ENCODE results near the gene AMOTL2. TPM values are rescaled to one million over a fixed set of nuclear protein-coding genes. Genes with fewer than 3 reads are reported as not detected.

AMOTL2 gene
- total RNA-seq, 4 donors from 2014 or later, result 54.5 to 99.0 (median 59.1) TPM

- DNase-seq, result no peak
- TF ChIP-seq POLR2A (IDR thresholded peaks at IDR 0.05) (no peak), CTCF (IDR thresholded peaks at IDR 0.05) (no peak)
- H3K27me3 ChIP-seq, result no peaks in the 10 kb centered on the region
- peak overlapping the region; percentile 61 to 89 (median 72) for H3K27ac ChIP-seq
- 54 to 57% methylated on average over 7 of the region's 10 CpGs for WGBS, 2 donors
- intact Hi-C loops (cut with DNase I), result no loop called here
- no peaks in the 10 kb centered on the region for H3K9me3 ChIP-seq
- H3K4me1 ChIP-seq, result peaks cover 48 to 63% (median 51%) of the 10 kb centered on the region in 3 donors
- H3K4me3 ChIP-seq, result no peak overlapping the region
- H3K36me3 ChIP-seq, result no peaks in the 10 kb centered on the region
These were observed 47.3 kb downstream of the AMOTL2 start for GRCh38 chr3:134326760-134327593.

GRCh38 chr3:134326126-134326525, 48.1 kb downstream of the AMOTL2 start:
- peaks cover 39 to 55% (median 42%) of the 10 kb centered on the region in 3 donors for H3K4me1 ChIP-seq
- TF ChIP-seq POLR2A (IDR thresholded peaks at IDR 0.05), result no peak
- TF ChIP-seq CTCF (IDR thresholded peaks at IDR 0.05), result no peak
- no peak overlapping the region for H3K4me3 ChIP-seq
- no peaks in the 10 kb centered on the region for H3K27me3 ChIP-seq
- intact Hi-C loops (cut with DNase I), result no loop called here
- no peak for DNase-seq
- no peaks in the 10 kb centered on the region for H3K36me3 ChIP-seq
- 67 to 73% methylated on average over 2 to 3 of the region's 11 CpGs for WGBS, 2 donors
- no peaks in the 10 kb centered on the region for H3K9me3 ChIP-seq
- peak overlapping the region; percentile 60 to 89 (median 72) for H3K27ac ChIP-seq

- no peak for DNase-seq
- Histone ChIP-seq H3K9me3 (no peaks in the 10 kb centered on the region), H3K27ac (peak overlapping the region; percentile 60 to 89 (median 72)), H3K4me3 (no peak overlapping the region), H3K4me1 (peaks cover 36 to 51% (median 38%) of the 10 kb centered on the region in 3 donors), H3K27me3 (no peaks in the 10 kb centered on the region), H3K36me3 (no peaks in the 10 kb centered on the region)
- TF ChIP-seq CTCF (IDR thresholded peaks at IDR 0.05) (no peak), POLR2A (IDR thresholded peaks at IDR 0.05) (no peak)
- intact Hi-C loops (cut with DNase I), result no loop called here
- 32 to 70% methylated on average over 4 to 5 of the region's 5 CpGs for WGBS, 2 donors
These were observed 48.5 kb downstream of the AMOTL2 start for GRCh38 chr3:134325706-134326105.

GRCh38 chr3:134325061-134325705, 49.1 kb downstream of the AMOTL2 start:
- 73 to 77% methylated on average over 1 of the region's 1 CpG for WGBS, 2 donors
- DNase-seq, result no peak
- H3K36me3 ChIP-seq, result no peaks in the 10 kb centered on the region
- no peaks in the 10 kb centered on the region for H3K9me3 ChIP-seq
- no peaks in the 10 kb centered on the region for H3K27me3 ChIP-seq
- no peak for TF ChIP-seq POLR2A (IDR thresholded peaks at IDR 0.05)
- TF ChIP-seq CTCF (IDR thresholded peaks at IDR 0.05), result no peak
- peak overlapping the region in 2 of 4 donors; percentile 28 to 66 for H3K27ac ChIP-seq
- intact Hi-C loops (cut with DNase I), result no loop called here
- H3K4me1 ChIP-seq, result peaks cover 38 to 49% (median 39%) of the 10 kb centered on the region in 3 donors
- H3K4me3 ChIP-seq, result no peak overlapping the region

Measured in esophagus squamous epithelium (tissue), 5 donors.